GM23248 (cell line): ENCODE results near the gene HAPSTR1.

Experiments
- EZH2 ChIP-seq: fragments of 200-600 bp; sonication (generic); IDR thresholded peaks from 2 replicates; pipeline ENCODE4 v1.6.1; 2018; ENCODE audit warnings: antibody characterized with exemption, mild to moderate bottlenecking; ENCODE audit not compliant: insufficient read depth, poor library complexity, severe bottlenecking
- EZH2phosphoT487 ChIP-seq: fragments of 200-600 bp; sonication (generic); IDR thresholded peaks from 2 replicates; pipeline ENCODE4 v1.6.1; 2018; ENCODE audit warnings: antibody characterized with exemption, moderate library complexity, mild to moderate bottlenecking, low read depth; ENCODE audit not compliant: insufficient read depth

- TF ChIP-seq EZH2phosphoT487 (no peak), EZH2 (no peak)
Measured at GRCh38 chr16:9090101-9090959, 1.1 kb upstream of the HAPSTR1 start.
